ENCODE measurements around the gene BTBD9. TPM values are rescaled to one million over a fixed set of nuclear protein-coding genes. Genes with fewer than 3 reads are reported as not detected.

BTBD9 gene
- total RNA-seq, 1 donor: 21.4 TPM

DNA sequence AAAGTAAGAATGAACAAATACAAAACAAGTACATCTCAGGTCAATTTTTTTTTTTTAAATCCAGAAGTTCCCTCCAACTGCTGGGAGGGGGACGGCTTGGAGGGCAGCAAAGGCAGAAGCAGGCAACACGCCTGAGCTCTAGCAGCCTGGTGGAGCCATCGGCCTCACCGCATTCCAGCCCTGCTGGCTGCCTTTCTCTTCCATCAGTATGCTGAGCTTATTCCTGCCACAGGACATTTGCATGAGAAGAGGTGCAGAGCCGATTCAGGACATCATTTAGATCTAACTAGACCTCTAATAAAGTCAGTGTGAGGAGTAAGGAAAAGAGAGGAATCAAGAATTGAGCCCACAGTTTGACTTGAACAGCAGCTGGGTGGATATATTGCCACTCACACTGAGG is 501.4 kb downstream of the BTBD9 start:
- H3K4me3 ChIP-seq (ENCODE audit: low read depth, low read length): no peak overlapping the region
- TF ChIP-seq, protein P1, sequence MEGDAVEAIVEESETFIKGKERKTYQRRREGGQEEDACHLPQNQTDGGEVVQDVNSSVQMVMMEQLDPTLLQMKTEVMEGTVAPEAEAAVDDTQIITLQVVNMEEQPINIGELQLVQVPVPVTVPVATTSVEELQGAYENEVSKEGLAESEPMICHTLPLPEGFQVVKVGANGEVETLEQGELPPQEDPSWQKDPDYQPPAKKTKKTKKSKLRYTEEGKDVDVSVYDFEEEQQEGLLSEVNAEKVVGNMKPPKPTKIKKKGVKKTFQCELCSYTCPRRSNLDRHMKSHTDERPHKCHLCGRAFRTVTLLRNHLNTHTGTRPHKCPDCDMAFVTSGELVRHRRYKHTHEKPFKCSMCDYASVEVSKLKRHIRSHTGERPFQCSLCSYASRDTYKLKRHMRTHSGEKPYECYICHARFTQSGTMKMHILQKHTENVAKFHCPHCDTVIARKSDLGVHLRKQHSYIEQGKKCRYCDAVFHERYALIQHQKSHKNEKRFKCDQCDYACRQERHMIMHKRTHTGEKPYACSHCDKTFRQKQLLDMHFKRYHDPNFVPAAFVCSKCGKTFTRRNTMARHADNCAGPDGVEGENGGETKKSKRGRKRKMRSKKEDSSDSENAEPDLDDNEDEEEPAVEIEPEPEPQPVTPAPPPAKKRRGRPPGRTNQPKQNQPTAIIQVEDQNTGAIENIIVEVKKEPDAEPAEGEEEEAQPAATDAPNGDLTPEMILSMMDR (IDR thresholded peaks at IDR 0.05; ENCODE audit: insufficient read depth, low read length): no peak
- DNase-seq (ENCODE audit: low read depth): no peak

DNA sequence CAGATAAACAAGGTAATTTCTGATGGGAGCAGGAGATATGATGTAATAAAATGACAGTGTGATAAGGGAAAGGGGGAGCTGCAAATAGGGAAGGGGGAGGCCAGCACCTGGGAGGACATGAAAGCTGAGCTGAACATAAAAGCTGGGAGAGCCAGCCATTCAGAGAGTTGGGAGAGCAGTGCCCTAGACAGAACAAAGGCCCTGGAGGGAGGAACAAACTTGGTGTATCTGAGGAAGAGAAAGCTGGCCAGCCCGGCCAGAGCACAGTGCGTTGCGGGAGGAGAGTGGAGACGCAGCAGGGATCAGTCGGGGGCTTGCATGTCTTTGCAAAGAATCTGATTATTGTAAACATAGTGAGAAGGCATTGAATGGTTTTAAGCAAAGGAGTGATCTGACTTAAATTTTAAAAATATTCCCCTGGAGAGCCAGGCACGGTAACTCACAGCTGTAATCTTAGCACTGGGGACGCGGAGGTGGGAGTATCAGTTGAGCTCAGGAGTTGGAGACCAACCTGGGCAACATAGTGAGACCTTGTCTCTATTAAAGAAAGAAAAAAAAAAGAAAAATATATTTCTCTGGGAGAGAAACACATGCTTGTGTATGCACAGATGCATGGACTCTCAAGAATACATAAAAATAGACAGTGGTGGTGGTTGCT is 502.0 kb downstream of the BTBD9 start:
- H3K4me3 ChIP-seq (ENCODE audit: low read depth, low read length): no peak overlapping the region
- DNase-seq (ENCODE audit: low read depth): no peak
- TF ChIP-seq, protein P1 (IDR thresholded peaks at IDR 0.05; ENCODE audit: insufficient read depth, low read length): no peak

DNA sequence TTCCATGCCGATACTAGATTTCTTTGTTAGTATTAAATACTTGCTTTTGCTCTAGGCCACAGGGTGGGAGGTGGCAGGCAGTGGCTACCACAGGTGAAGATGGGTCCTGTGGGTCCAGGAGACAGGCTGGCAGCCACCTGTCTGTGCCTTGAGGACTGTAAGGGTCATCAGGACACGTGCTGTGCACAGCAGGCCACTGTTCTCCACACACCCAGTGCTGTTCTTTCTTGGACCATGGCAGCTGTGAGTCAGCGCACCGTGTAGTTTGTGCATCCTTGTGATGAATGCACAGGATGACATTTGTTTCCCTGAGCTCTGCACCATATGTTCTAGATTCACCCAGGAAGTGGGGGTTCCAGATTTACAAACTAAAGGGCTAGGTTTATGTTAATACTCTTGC is 503.2 kb downstream of the BTBD9 start:
- DNase-seq (ENCODE audit: low read depth): no peak
- TF ChIP-seq, protein P1 (IDR thresholded peaks at IDR 0.05; ENCODE audit: insufficient read depth, low read length): no peak
- no peak overlapping the region for H3K4me3 ChIP-seq (ENCODE audit: low read depth, low read length)

DNA sequence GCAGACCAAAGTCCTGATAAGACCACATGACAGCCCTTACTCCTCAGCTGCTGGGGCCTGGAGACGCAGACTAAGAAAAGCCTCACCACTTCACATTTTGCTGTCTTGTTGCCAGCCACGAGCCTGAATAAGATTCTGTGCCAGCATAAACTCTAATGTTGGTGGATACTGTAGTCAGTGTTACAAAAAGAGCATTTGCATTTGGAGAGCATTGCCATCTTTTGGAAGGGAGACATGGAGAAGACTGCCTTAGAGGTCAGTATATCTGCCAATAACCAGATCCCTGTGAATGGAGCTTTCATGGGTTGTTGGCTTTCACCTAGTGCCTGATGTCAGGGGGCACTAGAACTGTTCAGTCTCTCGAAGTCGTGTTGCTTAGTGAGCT is 505.0 kb downstream of the BTBD9 start:
- no peak overlapping the region for H3K4me3 ChIP-seq (ENCODE audit: low read depth, low read length)
- no peak for DNase-seq (ENCODE audit: low read depth)
- TF ChIP-seq, protein P1 (IDR thresholded peaks at IDR 0.05; ENCODE audit: insufficient read depth, low read length): no peak

DNA sequence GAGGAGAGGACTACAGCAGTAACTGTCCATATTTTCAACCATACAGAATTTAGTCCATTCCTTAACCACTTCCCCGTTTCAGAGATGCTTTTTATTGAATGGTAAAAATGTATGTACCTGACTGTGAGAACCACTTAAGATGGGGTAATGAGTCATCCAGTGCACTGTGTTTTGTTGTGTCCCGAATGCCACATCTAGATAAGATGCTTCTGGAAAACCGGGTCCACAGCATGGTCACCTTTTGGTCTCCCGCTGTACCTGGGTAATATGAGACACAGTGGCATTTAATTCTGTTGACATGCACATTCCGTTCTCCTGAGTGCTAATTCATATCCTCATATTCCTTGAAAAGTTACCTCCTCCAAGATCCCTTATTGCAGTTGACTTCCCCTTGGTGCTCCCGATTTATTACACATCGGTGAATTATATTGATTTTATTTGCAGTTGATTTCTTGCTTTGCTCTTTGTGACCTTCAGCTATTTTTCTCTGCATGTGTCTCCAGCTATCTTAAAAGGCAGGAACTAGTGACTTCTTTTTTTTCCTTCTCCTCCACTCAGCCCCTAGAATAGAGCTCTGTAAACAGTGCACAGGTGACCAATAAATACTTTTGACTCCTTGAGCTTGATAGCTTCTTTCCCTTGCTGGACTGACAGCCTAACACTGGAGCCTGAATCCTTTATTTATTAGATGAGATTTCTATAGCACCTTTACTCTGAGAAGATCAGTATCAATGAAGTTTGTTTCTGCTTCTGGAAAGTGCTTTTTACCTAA is 505.6 kb downstream of the BTBD9 start:
- DNase-seq (ENCODE audit: low read depth): no peak
- H3K4me3 ChIP-seq (ENCODE audit: low read depth, low read length): no peak overlapping the region
- TF ChIP-seq, protein P1 (IDR thresholded peaks at IDR 0.05; ENCODE audit: insufficient read depth, low read length): no peak

GRCh38 chr6:38131527-38131965 is 508.2 kb downstream of the BTBD9 start:
- peak; percentile 98 for DNase-seq (ENCODE audit: low read depth)
- no peak overlapping the region for H3K4me3 ChIP-seq (ENCODE audit: low read depth, low read length)
- TF ChIP-seq, protein P1 (IDR thresholded peaks at IDR 0.05; ENCODE audit: insufficient read depth, low read length): no peak
